GM18511 (cell line): ENCODE measurements around the gene ELF5.

Experiments used
- ATAC-seq: cut with Tn5 transposase; IDR thresholded peaks from one replicate; pipeline ENCODE4 v1.9.1; 2021; ENCODE audit warnings: mild to moderate bottlenecking, moderate library complexity; ENCODE audit not compliant: unreplicated experiment

ELF5 gene

DNA sequence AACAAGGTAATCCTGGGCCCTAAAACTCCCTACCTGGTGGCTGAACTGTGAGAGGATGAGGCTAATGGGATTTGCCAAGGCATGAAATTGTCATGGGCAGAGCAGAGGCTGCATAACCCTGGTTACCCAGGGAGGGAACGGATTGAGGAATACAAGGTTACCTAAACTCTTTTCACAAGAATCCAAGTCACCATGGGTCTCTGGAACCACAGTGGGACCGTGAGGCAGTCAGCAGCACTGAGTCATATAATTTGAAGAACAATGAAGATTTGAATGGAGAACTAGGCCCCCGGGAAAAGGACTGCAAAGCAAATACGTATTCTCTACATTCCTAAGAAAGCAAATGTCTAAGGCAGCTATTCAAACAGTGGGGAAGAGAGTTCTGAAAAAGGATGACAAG lies 55.1 kb downstream of the ELF5 start:
- ATAC-seq = no peak

DNA sequence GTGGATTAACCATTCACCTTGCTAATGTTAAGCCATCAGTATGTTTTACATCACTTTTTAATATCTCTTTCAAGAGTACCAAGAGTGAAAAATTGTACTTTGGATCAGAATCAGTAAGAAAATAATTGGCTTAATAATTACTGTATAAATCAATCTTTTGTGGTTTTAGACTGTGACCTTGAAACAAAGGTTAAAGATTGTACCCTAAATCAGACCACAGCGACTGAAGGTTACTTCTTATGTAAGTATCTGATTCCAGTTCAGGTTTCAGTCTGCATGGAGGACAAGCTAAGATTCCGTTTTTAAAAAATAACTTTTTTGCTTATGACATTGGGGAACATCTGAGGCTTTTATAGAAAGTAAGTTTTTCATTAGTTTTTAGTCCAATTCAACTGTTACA lies 56.0 kb downstream of the ELF5 start:
- ATAC-seq = no peak

DNA sequence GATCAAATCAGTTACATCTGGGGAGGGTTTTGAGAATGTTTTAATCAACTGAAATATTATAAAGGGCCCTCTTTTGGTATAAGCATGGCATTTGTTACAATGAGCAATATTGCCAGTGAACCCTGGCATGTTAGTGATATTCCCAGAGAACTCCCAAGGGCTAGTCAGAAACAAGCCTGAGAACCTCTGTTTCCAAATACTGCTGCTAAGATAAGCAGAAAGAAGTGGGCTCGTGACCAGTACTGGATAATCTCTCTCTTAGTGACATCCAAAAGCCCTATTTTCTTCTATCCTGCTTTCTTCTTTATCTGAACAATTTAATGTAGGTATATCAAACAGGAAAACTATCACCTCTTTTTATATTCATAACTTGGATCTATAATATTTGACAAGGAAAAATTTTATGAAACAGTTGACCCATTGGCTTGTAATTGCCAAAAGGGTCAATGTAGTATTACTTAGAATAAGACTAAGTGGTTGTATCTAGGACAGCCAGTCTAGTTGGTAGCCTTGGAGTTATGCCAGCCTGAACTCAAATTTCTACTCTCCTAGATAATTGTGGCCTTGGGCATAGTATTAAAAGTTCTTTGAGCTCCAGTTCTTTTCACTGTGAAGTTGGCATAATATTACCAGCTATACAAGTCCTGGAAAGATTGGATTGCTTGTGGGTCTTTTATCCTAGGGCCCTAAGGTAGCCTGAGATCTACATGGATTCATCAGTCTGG lies 59.1 kb downstream of the ELF5 start:
- no peak for ATAC-seq

DNA sequence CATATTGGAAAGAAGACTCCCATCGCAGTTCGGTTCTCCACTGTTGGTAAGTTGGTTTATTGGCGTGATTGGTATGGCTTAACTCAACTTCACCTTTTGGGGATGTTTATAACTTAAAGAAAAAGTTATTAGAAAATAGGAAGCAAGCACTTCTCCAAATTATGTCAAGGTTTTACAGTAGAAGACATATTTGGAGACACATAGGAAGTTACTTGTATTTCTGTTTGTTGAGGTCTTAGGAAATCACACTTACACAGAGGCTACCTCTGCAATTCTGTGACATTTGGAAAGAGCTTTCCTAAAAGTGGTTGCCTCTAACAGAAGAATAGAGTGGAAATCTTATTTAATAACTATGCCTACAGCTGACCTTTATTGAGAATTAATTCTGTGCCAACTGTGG lies 62.5 kb downstream of the ELF5 start:
- no peak for ATAC-seq

DNA sequence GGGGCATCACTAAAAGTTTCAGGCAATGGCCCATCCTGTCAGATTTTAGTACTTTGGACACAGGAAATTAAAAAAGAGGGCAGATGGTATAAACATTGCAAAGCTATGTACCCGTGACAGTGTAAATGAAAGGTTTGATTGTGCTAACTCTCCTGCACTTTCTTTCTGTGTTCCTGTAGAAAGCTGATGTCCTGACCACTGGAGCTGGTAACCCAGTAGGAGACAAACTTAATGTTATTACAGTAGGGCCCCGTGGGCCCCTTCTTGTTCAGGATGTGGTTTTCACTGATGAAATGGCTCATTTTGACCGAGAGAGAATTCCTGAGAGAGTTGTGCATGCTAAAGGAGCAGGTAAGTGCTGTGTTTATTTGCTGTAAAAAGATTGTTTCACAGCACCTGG lies 64.6 kb downstream of the ELF5 start:
- peak; percentile 57 for ATAC-seq

DNA sequence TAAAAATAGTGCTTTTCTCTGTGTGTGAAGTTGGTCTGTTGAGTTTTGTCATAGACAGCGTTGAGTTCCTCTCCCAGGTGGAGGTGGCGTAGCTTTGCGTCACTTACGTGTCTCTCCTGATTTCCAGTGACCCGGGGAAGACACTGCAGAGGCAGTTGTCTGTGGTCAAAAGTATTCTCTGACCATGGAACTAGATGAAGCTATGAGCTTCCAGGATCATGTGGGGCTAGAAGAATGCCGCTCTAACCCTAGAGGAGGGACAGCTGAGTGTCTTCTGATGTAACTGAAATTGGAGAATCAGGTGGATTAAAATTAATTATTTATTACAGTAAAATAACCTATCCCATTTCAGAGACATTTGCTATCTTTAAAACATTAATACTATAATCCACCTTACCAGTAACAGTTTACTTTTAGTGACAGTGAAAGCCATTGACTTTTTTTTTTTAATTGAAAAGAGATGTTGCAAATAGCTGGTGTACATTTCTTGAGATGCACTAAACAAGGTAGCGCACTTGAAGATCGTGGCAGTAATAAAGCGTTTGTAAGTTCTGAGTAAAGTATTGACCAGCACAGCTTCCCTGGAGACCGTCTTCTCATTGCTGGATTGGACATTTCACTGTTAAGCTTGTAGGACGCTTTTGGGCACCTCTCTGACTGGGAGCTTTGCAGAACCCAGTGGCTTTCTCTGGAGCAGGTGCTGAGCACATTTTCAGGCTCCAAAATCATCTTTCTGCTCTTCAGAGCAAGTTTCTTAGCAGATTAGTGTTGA lies 65.2 kb downstream of the ELF5 start:
- ATAC-seq = peak; percentile 11

DNA sequence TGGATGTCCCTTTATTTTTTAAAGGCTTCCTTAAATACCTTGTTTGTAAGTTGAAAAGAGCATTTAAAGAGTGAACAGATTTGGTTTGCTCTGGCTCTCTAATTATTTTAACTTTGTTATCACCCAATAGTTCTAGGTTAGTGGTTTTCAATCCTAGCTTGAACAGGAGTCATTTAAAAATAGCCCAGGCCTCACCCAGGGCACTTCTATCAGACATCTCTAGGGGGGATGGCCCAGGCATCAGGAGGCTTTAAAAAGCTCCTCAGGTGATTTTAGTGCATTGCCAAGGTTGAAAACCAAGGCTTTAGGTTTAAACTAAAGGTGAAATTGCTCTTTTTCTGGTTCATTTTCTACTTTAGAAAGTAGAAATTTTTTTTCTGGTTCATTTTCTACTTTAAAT lies 66.5 kb downstream of the ELF5 start:
- ATAC-seq = no peak

DNA sequence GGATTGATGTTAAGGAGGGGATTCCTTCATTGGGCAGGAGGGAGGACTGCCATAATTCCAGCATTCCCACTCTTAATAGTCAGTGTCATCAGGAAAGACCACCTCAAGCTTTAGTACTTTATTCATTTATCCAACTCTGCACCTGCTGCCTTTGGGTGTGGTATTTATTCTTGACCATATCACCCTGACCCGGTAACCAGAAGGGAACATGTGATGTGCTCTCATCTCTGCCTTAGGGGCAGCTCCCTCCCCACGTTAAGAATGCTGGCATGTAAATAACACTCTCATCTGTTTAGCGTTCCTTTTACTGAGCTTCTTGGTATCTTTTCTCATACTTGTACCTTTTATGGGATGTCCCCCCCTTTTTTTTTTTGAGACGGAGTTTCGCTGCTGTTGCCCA lies 67.2 kb downstream of the ELF5 start:
- no peak for ATAC-seq

DNA sequence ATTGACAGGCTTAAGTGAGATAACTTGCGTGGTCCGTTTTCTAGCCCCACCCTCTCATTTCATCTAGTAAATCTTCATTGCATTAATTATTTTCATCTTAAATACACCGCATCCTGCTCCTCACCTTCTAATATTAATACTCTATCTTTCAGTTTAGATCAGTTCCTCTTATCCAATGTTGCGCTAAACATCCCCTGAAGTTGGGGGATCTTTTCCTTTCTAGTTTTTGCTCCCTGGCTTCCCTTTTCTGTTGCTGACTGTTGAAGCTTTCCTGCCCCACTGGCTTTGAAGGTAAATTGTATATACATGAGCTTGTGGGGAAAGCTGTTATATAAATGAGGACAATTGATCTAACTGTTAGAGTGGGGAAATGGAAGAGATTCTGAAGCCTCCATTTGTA lies 67.6 kb downstream of the ELF5 start:
- ATAC-seq = no peak

DNA sequence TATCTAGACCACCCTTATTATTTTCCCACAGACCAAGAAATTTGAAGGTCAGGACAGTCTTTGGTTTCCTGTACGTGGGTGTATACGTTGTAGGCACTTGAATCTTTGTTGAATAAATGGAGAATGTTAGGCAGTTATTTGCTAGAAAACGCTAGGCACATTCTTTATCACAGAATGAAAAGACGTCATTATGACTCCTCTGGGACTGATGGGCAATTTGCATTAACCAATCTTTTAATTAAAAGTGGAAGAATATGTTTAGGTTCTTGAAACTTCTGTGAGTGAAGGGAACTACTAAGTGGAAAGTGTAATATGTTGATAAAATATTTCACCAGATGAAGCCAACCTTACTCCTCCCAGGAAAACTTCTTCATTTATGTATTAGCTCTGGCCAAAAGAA lies 69.2 kb downstream of the ELF5 start:
- ATAC-seq = no peak

DNA sequence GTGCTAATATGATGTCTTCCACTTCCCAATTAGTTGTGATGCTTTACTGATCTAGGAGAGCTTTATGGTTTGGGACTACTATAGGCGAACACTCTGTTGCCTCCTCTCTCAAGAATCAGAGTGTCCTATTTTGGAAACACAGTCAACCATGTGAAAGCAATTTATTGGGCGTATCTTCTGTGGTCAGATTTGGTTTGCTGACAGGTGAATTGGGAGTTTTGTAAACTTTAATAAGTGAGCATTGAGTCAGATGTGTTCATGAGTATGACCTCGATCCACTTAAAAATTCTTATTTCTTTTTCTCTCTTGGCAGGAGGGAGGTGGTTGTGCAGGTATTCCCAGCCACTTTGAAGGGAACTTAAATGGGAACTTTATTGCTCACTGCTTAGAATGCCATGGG lies 70.5 kb downstream of the ELF5 start:
- no peak for ATAC-seq

DNA sequence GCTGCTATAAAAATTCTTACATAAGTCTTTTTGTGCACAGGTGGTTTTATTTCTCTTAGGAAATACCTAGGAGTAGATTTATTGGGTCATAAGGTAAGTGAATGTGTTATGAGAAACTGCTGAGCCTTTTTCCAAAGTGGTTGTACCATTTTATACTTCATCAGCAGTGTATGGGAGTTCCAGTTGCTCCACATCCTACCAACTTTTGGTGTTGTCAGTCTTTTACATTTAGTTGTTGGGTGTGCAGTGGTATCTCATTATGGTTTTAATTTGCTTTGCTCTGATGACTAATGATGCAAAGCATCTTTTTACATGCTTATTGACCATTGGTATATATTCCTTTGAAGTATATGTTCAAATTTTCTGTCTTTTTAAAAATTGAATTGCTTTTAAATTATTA lies 71.8 kb downstream of the ELF5 start:
- ATAC-seq = no peak

DNA sequence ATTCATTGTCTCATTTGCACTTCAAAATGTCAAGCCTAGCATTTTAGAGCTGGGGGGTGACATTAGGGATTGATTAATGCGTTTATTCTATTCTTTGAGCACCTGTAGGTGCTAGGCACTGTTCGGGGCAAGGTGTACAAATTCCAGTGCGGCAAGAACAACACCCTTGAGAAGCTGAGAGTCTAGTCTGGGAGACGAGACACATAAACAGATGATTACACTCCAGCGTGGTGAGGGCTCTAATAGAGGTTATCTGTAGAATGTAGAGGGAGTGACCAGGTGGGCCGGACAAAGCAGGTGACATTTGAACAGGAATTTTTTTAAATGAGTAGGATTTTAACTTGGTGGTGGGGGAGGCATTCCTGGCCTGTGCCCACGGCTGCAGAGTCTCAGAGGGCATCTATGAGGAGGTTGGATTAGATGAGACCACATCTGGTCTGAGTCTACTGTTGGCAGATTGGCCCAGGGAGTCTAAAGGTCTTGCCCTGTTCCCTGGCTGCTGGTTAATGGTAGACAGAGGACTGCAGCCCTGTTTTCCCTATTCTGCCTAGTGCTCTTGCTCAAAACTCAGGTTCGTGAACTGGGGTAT lies 73.9 kb downstream of the ELF5 start:
- no peak for ATAC-seq

DNA sequence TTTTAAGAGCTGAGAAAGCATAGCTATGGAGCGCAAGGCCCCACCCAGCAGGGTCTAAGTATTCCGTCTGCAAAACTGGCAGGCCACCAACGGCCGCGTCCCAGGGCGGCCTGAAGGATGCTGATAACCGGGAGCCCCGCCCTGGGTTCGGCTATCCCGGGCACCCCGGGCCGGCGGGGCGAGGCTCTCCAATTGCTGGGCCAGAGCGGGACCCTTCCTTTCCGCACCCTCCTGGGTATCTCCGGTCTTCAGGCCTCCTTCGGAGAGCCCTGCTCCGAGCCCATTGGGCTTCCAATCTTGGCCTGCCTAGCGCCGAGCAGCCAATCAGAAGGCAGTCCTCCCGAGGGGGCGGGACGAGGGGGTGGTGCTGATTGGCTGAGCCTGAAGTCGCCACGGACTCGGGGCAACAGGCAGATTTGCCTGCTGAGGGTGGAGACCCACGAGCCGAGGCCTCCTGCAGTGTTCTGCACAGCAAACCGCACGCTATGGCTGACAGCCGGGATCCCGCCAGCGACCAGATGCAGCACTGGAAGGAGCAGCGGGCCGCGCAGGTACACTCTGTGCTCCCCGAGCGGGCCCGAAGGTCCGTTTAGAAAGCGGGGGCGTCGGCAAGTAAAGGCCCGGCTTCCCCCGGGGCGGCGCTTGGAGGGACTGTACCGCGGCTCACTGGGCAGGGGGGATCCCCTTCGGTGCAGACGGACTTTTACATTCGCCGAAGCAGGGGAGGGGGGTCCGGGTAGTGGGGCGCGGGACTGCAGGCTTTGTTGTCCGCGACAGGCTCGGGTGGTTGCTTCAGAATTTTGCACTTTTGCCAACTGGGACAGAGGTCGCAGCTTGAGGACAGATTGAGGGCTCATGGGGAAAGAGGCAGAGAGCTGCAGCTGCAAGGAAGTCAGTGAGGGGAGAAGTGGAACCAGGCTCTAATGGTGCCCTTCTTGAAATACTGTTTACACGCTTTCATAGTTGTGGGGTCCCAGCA lies 74.8 kb downstream of the ELF5 start, which contains the start of gene CAT:
CAT (plus strand) TSS at position 406 of the 979 bp plus-strand sequence; CDS start at position 486, 80 bp downstream.
- peak; percentile 98 for ATAC-seq

DNA sequence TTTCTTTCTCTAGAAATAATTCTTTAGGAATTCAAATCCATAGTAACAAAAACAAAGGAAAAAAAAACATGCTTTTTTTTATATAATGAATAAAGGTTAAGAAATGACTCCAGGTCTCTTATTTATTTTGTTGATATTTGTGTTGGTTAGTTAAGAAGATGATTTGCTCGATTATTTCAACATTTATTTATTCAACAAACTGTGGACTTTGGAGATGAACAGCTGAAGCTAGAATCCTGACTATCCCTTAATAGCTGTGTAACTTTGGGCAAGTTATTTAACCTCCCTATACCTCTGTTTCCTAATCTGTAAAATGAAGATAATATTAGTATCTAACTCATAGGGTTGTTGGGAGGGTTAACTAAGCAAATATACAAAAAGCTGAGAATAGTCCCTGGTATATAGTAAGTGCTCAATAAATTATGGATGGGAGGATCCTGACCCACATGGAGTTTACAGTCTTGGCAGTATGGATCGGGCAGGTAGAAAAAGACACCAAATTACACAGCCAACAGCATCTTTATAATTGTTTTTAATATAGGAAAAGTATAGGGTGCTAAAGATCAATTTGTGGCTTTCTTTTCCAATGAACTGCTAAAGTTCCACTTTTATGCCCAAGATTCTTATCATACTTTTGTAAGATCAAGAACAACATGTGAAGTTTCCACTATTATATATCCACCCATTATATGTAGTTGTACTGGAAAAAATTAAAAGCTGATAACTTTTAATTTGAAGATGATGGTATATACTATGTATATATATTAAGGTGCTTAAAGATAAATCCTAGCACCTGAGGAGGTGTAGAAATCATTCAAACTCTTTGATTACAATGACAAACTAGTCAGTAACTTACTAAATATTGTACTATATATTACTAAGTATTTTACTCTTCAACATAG lies 76.1 kb downstream of the ELF5 start:
- no peak for ATAC-seq

DNA sequence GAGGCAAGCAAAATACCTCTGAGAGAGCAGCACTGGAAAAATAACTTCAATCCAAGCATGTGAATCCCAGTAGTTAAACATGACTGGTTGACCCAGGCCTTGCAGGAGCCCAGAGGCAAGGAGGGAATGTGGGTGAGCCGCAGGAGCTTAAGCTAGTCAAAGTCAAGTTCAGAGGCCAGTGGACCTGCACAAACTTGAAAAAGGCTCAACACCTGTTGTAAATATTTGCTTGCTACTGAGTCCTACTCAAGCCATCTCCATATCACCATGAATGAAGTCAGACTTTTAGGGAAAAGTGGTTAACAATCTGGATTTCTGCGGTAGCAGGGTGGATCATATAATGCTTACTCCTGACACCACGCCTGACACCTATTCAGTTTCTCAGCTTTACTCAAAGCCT lies 79.7 kb downstream of the ELF5 start:
- ATAC-seq = no peak

DNA sequence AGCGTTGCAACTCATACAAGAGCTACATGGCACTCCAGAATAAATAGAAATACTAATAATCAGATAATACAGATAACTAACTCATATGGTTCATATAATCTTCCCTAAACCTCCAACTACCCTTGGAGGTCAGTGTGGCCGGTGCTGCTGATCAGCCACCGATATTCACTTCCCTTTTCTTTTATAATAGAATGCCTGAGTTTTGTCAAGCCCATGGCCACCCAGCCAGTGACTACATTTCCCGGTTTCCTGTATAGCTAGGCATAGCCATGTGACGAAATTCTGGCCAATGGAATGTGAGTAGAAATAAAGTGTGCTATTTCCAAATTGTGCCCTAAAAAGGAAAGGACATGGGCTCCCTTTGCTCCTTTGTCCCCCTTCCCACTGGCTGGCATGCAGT lies 80.8 kb downstream of the ELF5 start:
- ATAC-seq = no peak

DNA sequence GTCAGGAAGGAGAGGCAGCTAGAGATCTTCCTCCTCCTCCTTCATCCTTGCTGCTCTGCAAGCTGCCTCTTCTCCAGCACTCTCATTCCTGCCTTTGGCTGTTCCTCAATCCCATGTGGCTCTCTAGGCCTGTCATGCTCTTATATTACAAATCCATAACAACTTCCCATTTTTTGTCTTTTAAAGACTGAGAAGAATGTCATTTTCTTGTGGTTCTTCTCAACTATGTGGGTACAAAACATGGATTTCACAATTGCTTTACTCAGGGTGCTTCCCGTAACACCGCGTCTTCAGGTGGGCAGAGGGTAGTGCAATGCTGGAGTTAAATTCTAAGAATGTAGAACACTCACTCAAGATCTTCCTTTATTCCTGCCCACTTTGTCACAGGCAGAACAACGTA lies 81.6 kb downstream of the ELF5 start:
- ATAC-seq = no peak
